ENCODE measurements around the gene AAGAB.

GRCh38 chr15:67212684-67213367, 41.6 kb downstream of the AAGAB start:
- TF ChIP-seq, protein P1, sequence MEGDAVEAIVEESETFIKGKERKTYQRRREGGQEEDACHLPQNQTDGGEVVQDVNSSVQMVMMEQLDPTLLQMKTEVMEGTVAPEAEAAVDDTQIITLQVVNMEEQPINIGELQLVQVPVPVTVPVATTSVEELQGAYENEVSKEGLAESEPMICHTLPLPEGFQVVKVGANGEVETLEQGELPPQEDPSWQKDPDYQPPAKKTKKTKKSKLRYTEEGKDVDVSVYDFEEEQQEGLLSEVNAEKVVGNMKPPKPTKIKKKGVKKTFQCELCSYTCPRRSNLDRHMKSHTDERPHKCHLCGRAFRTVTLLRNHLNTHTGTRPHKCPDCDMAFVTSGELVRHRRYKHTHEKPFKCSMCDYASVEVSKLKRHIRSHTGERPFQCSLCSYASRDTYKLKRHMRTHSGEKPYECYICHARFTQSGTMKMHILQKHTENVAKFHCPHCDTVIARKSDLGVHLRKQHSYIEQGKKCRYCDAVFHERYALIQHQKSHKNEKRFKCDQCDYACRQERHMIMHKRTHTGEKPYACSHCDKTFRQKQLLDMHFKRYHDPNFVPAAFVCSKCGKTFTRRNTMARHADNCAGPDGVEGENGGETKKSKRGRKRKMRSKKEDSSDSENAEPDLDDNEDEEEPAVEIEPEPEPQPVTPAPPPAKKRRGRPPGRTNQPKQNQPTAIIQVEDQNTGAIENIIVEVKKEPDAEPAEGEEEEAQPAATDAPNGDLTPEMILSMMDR (IDR thresholded peaks at IDR 0.05): no peak
- no peak for TF ChIP-seq POLR2A (IDR thresholded peaks at IDR 0.05)

Measured in prostate gland (tissue), 2 donors.